Stimulated activated CD4-positive, alpha-beta T cell treated with anti-CD3 and anti-CD28 coated beads, Interleukin-15, amount 100 ng/mL, for 24 hours (primary cell): Measurements from ENCODE around the gene VPS45.
"Not testable (repeated sequence)": the region's sequence is repeated elsewhere in the genome, so short reads cannot be mapped to it uniquely, and the experiment has no call there.

Experiments used
- DNase-seq: peaks from one replicate; pipeline ENCODE4 v3.0.0-alpha.2; 2020

Gene VPS45

GRCh38 chr1:150067184-150068108 is at the start of gene VPS45:
Gene VPS45, plus strand, starts transcription at chr1:150067776. Its CDS starts 82 bp downstream, at chr1:150067858.
- peak; percentile 92 for DNase-seq

GRCh38 chr1:150018165-150018564 is 49.4 kb upstream of the VPS45 start:
- DNase-seq = no peak

GRCh38 chr1:150020711-150021110 is 46.9 kb upstream of the VPS45 start:
- DNase-seq = no peak

GRCh38 chr1:150021191-150021694 is 46.3 kb upstream of the VPS45 start:
- no peak for DNase-seq

GRCh38 chr1:150022357-150022756 is 45.2 kb upstream of the VPS45 start:
- no peak for DNase-seq

- no peak for DNase-seq
Observed at GRCh38 chr1:150024156-150024555, 43.4 kb upstream of the VPS45 start.

- DNase-seq = no peak
Observed at GRCh38 chr1:150028322-150028721, 39.3 kb upstream of the VPS45 start.

GRCh38 chr1:150034336-150034735 is 33.2 kb upstream of the VPS45 start:
- DNase-seq = no peak

- no peak for DNase-seq
Observed at GRCh38 chr1:150049926-150050325, 17.6 kb upstream of the VPS45 start.

- DNase-seq = no peak
Observed at GRCh38 chr1:150051089-150051373, 16.5 kb upstream of the VPS45 start.

- not testable (repeated sequence) for DNase-seq
Observed at GRCh38 chr1:150051905-150052412, 15.6 kb upstream of the VPS45 start.

- DNase-seq = no peak
Observed at GRCh38 chr1:150053926-150054325, 13.7 kb upstream of the VPS45 start.

GRCh38 chr1:150055507-150055906 is 12.1 kb upstream of the VPS45 start:
- not testable (repeated sequence) for DNase-seq

- no peak for DNase-seq
Observed at GRCh38 chr1:150056407-150056806, 11.2 kb upstream of the VPS45 start.

GRCh38 chr1:150060260-150060659 is 7.3 kb upstream of the VPS45 start:
- no peak for DNase-seq

- DNase-seq = no peak
Observed at GRCh38 chr1:150061632-150062101, 5.9 kb upstream of the VPS45 start.

GRCh38 chr1:150062113-150062512 is 5.5 kb upstream of the VPS45 start:
- no peak for DNase-seq

- DNase-seq = no peak
Observed at GRCh38 chr1:150065184-150065871, 2.2 kb upstream of the VPS45 start.

GRCh38 chr1:150066328-150066727 is 1.2 kb upstream of the VPS45 start:
- no peak for DNase-seq

GRCh38 chr1:150066838-150067183 is 765 bp upstream of the VPS45 start:
- peak; percentile 65 for DNase-seq

GRCh38 chr1:150068109-150068435 is 496 bp downstream of the VPS45 start:
- no peak for DNase-seq

- no peak for DNase-seq
Observed at GRCh38 chr1:150069923-150070322, 2.3 kb downstream of the VPS45 start.

- DNase-seq = no peak
Observed at GRCh38 chr1:150072959-150073358, 5.4 kb downstream of the VPS45 start.

GRCh38 chr1:150073516-150073915 is 5.9 kb downstream of the VPS45 start:
- DNase-seq = no peak
